Psoas muscle (tissue), 8 donors: ENCODE results near the gene SLC37A1. TPM values are rescaled to one million over a fixed set of nuclear protein-coding genes. Genes with fewer than 3 reads are reported as not detected.

Source experiments
- ATAC-seq, 4 donors: fragments of 200-7000 bp; cut with Tn5 transposase; one replicate each; pipeline ENCODE4 v1.9.1; 2020; ENCODE audit warnings: moderate library complexity in 3 of 4, mild to moderate bottlenecking in 2 of 4
- DNase-seq, 2 donors: peaks; one replicate each; pipeline ENCODE4 v3.0.0-alpha.2; 2020
- H3K27ac ChIP-seq: fragments of 200-600 bp; one replicate; pipeline ENCODE4 v1.8.0; 2022
- H3K27me3 ChIP-seq, 3 donors: fragments of 200-600 bp in 1 of 3; one replicate each; pipeline versions ENCODE4 v1.6.1 to v1.8.0; 2013 to 2022; ENCODE audit warnings: low read length in 2 of 3, mild to moderate bottlenecking in 2 of 3, moderate library complexity in 1 of 3; ENCODE audit not compliant: insufficient read depth in 3 of 3
- H3K36me3 ChIP-seq, 2 donors: fragments of 200-600 bp in 1 of 2; one replicate each; pipeline versions ENCODE4 v1.6.1 to v1.8.0; 2013 to 2022; ENCODE audit warnings: low read depth in 1 of 2, mild to moderate bottlenecking in 1 of 2, moderate library complexity in 1 of 2; ENCODE audit not compliant: insufficient read depth in 1 of 2
- H3K4me1 ChIP-seq: fragments of 200-600 bp; one replicate; pipeline ENCODE4 v1.8.0; 2022
- H3K4me3 ChIP-seq: fragments of 200-600 bp; one replicate; pipeline ENCODE4 v1.8.0; 2022; ENCODE audit warnings: mild to moderate bottlenecking
- H3K9me3 ChIP-seq: fragments of 200-600 bp; one replicate; pipeline ENCODE4 v1.8.0; 2022
- CTCF ChIP-seq: fragments of 200-600 bp; IDR thresholded peaks from one replicate; pipeline ENCODE4 v1.8.0; 2022; ENCODE audit warnings: antibody characterized with exemption
- WGBS, 3 donors: extraction: QIAGEN DNeasy Blood & Tissue Kit; methylation state at CpG; one replicate each; pipeline versions ENCODE4 v1.1.6 to v1.1.7; 2013; 5-methylcytosine and 5-hydroxymethylcytosine counted together
- intact Hi-C, 2 donors: fragments of 100-400 bp; cut with DNase I; formaldehyde crosslinking; loops; one replicate each; pipeline versions ENCODE4 v1.11.0 to v1.14.2; 2022
- polyA plus RNA-seq, 3 donors: library from polyadenylated mRNA; stranded (reverse); fragments of 200-250 nt; gene quantifications; one replicate each; pipeline ENCODE4 v1.2.3, GENCODE V29; 2013
- total RNA-seq, 4 donors: library from RNA; stranded (reverse); fragmentation: NEBNext Ultra II Directional in 2 of 4; extraction: Animal tissue kit (Norgen Biotek cat#: 25700) in 2 of 4; gene quantifications; one replicate each; pipeline versions ENCODE4 v1.2.1 to v1.2.4, GENCODE V29; 2021 to 2023
- donor health status: healthy with polysubstance abuse.
- donor health status: DM: no; HTN: no; CAD: no; lungs with moderate emphysema.
- donor health status: Bipolar disorder and iron deficiency.
- donor health status: healthy.
- donor health status: DM: yes; HTN: yes; CAD: no.
- donor health status: DM: no; HTN: no; CAD: no.
- donor health status: DM: no; HTN: no; CAD: no.
- donor health status: DM: yes; HTN: yes; CAD: no.

The SLC37A1 gene
- total and polyA plus RNA-seq, 7 donors, result 1.6 to 18.9 (median 8.0) TPM

GRCh38 chr21:42471206-42471605 lies 42.4 kb upstream of the SLC37A1 start:
- H3K4me3 ChIP-seq, result no peak overlapping the region
- H3K4me1 ChIP-seq, result peaks cover 3% of the 10 kb centered on the region
- DNase-seq (no peak), ATAC-seq (no peak)
- intact Hi-C loops, result no loop called here
- H3K27ac ChIP-seq, result no peak overlapping the region
- TF ChIP-seq CTCF, result no peak
- no peaks in the 10 kb centered on the region for H3K36me3 ChIP-seq
- no peaks in the 10 kb centered on the region for H3K9me3 ChIP-seq
- peaks cover 0 to 4% (median 0%) of the 10 kb centered on the region in 3 donors for H3K27me3 ChIP-seq
- WGBS, 3 donors, result 93 to 95% (median 95%) methylated on average over 9 of the region's 9 CpGs

- WGBS, 3 donors, result 87 to 94% (median 92%) methylated on average over 13 of the region's 13 CpGs
Observed at GRCh38 chr21:42471716-42472330, 41.8 kb upstream of the SLC37A1 start.

GRCh38 chr21:42472521-42472920 lies 41.1 kb upstream of the SLC37A1 start:
- no peak for DNase-seq
- Histone ChIP-seq H3K9me3 (no peaks in the 10 kb centered on the region), H3K36me3 (no peaks in the 10 kb centered on the region), H3K4me1 (no peaks in the 10 kb centered on the region), H3K27ac (no peak overlapping the region), H3K4me3 (no peak overlapping the region), H3K27me3 (peaks cover 0 to 4% (median 0%) of the 10 kb centered on the region in 3 donors)
- intact Hi-C loops, result no loop called here
- WGBS, 3 donors, result 65 to 91% (median 74%) methylated on average over 7 of the region's 7 CpGs
- ATAC-seq, result no peak
- no peak for TF ChIP-seq CTCF

More at GRCh38 chr21:42471716-42472330, 41.8 kb upstream of the SLC37A1 start:
- no peak for ATAC-seq
- Histone ChIP-seq H3K9me3 (no peaks in the 10 kb centered on the region), H3K36me3 (no peaks in the 10 kb centered on the region), H3K27ac (no peak overlapping the region), H3K4me1 (peaks cover under 1% of the 10 kb centered on the region), H3K27me3 (peaks cover 0 to 4% (median 0%) of the 10 kb centered on the region in 3 donors), H3K4me3 (no peak overlapping the region)
- intact Hi-C loops, result no loop called here
- no peak for DNase-seq
- TF ChIP-seq CTCF, result no peak

- Histone ChIP-seq H3K4me1 (no peaks in the 10 kb centered on the region), H3K9me3 (no peaks in the 10 kb centered on the region), H3K4me3 (no peak overlapping the region), H3K27ac (no peak overlapping the region), H3K36me3 (no peaks in the 10 kb centered on the region), H3K27me3 (peaks cover 0 to 8% (median 0%) of the 10 kb centered on the region in 3 donors)
- 87 to 91% (median 88%) methylated on average over 9 of the region's 9 CpGs for WGBS, 3 donors
- no peak for ATAC-seq
- intact Hi-C loops, result no loop called here
- TF ChIP-seq CTCF, result no peak
- no peak for DNase-seq
Observed at GRCh38 chr21:42473498-42474042, 40.1 kb upstream of the SLC37A1 start.
